NCI-H2171 treated with DMSO at 0.1 percent for 48 hours (cell line): Measurements from ENCODE around the gene NDUFS6.
"Not testable (repeated sequence)": the region's sequence is repeated elsewhere in the genome, so short reads cannot be mapped to it uniquely, and the experiment has no call there.

ENCODE experiments used
- DNase-seq: peaks from one replicate; lab custom pipeline; 2025; lab: John Stamatoyannopoulos, UW

Gene NDUFS6

DNA sequence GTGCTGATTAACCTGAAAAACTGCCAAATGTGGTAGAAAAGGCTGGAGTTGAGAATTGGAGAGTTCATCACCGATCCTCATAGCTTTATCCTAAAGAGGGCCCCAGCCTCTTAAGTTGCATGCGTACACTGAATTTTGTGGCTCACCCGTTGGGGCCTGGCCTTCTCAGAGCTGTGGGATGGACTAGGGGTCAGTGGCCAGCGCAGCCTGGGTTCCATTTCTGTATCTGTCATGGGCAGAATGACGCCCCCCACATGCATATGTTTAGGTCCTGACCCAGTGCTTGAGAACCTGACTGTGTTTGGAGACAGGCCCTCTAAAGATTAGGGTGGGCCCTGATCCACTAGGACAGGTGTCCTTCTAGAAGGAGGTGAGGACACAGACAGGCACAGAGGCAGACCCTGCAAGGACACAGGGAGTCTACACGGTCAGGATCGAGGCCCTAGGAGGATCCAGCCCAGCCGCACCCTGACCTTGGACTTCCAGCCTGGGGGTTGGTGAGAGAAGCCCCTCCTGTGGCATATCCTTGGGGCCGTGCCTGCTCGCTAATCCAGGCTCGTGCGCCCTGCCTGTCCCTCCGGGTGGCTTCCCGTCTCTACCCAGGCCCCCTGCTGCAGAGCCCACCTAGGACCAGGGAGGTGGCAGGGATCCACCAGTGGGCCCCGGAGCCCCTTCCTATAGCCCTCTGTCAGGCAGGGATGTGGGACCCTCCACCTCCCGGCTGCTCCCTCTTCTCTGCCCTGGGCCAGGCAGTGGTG is 32.2 kb downstream of the NDUFS6 start:
- no peak for DNase-seq

DNA sequence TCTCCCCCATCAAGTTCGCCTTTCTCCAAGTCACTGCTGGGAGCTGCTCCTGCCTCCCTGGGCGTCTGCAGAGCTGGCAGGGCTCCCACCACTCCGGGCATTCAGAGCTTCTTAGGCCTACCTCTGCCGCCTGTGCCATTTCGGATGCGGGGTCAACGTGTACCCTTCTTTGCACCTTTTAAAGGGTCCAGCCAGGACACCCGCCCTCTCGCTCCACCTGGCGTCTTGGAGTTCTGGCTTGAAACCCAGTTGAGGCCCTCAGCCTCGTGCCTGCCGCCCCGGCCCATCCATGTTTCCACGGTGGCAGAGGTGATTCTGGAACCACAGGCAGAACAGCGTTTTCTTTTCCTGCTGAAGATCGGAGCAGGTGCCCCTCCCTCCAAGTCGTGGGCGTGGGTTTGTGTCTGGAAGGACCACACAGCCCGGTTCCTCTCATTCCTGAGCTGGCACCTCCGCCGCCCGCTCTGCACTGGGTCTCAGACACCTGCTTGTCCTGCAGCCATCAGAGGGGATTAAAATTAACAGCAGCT is 32.9 kb downstream of the NDUFS6 start:
- no peak for DNase-seq

DNA sequence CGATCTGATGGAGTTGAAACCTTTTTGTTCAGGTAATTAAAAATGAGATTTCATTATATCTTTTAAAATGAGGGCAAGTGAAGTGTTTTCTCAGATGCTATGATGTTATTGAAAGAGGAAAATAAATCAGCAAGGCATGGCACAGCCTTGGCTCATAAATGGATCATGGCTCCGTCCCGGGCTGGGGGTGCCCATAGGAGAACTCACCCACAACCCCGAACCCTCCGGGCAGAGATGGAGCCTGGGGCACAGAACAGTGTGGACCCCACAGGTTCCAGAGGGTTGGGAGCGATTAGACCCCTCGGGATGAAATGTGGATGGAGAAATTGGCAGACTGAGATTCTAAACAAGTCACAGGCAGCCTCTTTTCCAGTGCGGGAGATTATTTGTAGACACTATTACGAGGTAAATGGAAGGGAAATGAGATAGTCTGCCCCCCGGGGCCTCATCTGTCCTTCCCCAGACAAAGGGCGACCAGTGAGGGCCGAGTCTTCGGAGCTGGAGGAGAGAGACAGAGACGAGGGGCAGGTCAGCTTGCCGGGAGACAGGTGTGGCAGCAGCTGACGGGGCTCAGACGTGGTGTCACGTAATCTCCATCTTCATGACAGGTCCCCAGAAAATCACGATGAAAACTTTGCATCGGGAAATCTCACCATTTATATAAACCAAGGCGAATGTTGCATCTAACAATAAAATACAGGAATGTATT is 33.7 kb downstream of the NDUFS6 start:
- no peak for DNase-seq

DNA sequence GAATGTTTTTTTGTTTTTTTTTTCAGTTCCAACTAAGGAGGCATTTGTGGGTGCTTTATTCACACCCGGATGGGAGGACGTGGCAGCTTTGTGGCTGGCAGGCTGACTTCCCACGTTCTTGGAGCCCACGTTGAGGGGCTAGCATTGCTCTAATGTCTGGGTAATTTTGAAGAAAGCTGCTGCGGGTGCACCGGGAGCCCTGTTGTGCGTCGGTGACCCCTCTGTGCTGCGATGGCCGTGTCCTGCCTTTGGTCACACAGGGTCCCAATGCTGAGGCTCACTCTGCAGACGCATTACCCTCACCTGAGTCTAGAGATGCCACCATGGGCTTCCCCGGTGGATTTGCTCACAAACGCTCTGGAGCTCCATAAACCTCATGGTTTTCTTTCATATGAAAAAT is 34.2 kb downstream of the NDUFS6 start:
- DNase-seq = no peak

DNA sequence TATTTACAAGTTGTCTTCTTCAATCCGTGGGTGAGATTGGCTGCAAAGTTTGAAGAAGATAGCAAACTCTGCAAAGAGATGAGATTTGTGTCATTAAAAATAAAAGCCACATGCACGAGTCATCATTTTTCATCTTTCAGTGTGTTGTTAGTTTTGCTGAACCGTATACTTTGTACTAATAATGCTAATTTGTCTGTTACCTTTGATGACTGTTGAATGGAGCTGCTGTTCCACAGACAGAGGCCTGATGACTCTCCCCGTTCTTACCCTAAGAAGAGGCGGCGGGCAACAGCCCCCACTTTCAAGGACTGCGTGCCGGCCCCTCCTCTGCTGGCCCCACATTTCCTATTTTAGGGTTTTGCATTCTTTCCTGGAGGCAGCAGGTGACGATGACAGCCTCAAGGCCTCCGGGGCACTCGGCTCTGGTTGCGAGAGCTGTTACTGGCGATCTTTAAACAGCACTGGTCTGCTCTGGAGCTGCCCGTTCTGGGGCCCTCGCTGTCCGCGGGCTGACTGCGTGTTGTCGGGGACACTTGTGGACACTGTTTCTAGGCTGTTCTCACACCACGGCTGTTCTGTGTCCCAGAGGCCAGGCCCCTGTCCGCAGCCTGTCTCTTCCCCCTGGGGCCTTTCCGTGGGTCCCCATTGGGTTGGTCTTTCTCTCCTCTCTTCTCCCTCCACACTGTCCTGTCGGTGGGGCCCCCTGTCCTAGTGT is 35.1 kb downstream of the NDUFS6 start:
- no peak for DNase-seq

DNA sequence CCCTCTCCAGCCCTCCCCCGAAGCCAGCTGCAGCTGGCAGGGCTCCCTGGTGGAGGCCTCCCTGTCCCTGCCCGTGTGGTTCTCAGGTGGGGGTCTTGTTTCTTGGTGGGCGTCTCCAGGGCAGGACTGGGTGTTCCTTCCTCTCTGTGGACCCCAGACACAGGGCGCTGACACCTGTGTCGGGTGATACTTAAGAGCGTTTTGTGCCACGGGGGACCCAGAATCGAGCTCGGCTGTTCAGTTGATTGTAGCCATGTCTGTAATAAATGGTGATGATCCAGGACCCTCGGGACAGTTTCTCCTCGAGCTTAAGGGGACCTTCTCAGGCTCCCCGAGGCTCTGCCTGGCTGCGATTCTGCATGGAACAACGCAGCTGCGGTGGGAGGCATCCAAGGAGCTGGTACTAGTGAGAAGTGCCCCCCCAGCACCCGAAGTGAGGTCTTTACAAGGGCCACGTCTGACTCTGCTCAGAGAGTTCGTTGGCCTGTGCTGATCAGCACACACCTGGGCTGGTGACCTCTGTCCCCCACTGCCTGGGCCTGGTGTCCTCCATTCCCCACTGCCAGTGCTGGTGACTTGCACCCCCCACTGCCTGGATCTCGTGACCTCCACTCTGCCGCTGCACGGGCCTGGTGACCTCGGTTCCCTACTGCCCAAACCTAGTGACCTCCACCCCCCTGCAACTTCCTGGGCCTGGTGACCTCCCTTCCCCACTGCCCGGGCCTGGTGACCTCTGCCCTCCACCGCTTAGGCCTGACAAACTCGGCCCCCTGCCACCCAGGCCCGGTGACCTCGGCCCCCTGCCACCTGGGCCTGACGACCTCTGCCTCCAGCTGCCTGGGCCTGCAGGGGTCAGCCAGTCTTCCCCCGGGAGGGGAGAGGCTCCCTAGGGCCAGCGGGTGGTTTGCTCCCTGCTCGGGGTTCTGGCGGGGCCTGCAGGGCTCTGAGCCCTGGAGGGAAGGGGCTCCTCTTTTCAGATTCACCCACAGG is 36.0 kb downstream of the NDUFS6 start:
- DNase-seq = no peak

DNA sequence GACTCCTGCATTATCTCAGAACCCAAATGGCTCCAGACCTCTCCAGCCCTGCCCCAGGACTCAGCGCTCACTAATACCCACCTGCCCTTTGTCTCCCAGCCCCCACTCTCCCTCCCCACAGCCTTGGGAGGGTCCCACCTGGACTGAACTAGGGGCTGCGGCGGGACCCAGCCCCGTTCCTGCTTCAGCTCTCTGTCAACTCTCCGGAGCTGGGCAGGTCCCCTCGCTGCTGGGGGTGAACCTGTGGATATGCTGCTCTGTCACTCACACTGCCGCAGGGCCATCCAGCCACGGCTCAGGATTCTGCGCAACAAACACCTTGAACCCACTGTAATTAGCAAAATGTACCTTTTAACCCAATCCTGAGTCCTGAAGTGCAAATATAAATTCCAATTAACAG is 36.8 kb downstream of the NDUFS6 start:
- DNase-seq = no peak

DNA sequence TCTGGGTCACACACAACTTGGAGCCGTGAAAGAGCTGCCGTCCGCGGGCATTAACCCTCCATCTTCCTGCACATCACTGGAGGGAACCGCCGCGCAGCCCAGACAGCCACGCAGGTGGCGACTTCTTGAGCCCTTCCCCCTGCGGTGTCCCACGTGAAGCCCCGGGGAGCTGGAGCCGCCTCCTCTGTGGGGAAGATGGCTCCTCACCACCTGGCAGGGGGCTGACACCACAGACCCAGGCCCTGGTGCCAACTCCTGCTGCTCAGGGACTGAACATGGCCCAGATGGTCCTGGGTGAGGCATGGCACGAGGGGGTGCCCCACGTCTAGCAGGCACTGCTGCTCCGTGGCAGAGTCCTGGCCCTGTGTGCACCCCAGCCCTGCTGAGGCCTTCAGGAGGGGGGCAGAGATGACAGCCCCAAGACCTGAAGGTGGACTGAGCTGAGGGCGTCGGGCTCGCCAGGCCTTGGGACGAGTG is 38.9 kb downstream of the NDUFS6 start:
- DNase-seq = no peak

DNA sequence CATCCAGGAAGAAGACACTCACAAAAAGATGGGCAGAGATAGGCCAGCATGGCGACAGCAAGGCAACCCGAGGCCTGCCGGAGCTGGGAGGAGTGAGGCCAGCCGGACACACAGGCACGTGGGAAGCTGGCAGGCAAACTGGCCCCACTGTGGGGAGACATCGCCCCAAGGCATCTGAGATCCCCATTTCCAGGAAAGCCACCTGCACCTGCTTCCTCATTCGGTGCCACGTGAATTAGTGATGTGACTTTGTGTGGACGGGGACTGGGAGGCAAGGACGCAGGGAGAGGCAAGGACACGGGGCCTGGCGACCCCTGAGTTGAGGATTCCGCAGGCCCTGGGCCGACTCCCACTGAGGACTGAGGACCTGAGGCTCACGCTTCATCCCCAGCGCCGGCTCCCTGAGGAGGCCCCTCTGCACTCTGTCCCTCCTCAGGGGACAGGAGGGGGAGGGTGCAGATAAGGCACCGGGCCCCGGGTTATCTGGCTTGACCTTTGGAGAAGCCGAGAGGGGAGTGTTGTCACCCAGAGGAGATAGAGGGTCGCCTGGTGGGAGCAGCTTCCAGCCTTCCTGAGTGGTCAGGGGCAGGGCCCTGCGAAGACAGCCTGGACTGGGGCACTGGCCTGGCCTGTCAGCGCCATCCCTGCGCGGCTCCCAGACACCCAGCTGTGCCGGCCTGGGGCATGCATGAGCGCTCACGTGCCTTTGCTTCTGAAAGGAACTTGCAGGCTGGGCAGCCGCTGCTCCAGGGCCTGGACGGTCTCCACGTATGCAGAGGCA is 39.7 kb downstream of the NDUFS6 start:
- DNase-seq = no peak

DNA sequence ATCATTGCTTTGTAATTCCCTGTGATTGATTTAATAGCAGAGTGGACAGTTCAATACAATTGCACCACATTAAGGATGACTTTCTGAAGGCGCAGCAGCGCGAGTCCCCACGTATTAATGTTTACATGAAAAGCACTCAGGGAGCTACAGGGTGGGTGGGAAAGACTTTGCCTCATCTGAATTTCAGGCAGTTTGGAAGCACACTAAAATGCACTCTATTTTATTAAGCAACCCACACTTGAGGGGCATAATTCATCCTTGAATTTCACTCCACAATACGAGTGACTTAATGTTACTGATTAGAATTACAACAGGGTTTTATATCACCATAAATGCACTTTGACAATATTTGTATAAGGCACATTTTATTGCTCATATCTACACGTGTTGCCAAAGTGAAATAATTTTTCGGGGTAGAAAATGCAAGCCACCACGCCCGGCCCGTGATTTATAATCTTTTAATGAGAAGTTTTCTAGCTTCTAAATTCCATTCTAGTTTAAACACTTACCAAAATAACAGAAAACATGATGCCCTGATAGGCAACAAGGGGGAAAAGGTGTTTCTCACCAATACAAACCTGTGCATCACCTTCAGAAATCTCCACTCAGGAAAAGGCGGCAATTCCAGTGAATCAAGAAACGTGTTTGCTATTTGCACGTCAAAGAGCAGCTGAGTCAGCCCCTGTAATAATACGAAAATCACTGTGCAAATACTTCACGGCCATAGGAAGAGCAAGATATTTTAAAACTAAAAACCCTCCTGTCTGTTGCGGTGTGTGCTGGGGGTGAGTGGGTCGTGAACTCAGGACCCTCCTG is 41.0 kb downstream of the NDUFS6 start:
- DNase-seq = no peak

DNA sequence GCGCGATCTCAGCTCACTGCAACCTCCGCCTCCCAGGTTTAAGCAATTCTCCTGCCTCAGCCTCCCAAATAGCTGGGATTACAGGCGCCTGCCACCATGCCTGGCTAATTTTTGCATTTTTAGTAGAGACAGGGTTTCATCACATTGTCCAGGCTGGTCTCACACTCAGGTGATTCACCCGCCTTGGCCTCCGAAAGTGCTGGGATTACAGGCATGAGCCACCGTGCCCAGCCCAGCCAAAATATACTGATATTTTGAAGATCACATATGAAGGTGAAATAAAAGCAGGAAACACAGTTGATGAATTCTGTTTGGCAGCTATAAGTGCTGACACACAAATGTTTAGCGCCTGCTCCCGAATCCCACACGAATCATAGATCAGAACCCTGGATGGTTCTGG is 42.6 kb downstream of the NDUFS6 start:
- not testable (repeated sequence) for DNase-seq

DNA sequence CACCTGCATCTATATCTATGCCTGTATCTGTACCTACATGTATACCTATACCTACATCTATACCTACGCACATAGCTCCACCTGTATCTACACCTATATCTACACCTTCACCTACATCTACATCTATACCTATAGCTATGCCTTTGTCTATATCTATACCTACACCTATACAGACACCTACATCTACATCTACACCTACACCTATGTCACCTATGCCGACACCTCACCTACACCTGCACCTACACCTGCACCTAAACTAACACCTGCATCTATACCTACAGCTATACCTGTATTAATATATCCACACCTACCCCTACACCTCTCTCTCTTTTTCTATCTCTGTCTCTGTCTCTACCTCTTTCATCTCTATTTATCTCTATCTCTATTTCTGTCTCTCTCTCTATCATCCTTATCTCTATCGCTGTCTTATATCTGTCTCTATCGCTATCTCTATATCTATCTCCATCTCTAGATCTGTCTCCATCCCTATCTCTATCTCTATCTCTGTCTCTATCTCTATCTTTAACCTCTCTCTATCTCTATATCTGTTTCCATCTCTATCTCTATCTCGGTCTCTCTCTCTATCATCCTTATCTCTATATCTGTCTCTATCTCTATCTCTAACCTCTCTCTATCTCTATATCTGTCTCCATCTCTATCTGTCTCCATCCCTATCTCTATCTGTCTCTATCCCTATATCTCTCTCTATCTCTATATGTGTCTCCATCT is 43.7 kb downstream of the NDUFS6 start:
- no peak for DNase-seq

DNA sequence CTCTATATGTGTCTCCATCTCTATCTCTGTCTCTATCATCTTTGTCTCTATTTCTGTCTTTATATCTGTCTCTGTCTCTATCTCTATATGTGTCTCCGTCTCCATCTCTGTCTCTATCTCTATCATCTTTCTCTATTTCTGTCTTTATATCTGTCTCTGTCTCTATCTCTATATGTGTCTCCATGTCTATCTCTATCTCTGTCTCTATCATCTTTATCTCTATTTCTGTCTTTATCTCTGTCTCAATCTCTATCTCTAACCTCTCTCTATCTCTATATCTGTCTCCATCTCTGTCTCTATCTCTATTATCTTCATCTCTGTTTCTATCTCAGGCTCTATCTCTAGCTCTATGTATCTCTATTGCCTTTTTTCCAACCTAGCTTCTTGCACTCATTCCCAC is 44.5 kb downstream of the NDUFS6 start:
- DNase-seq = no peak

DNA sequence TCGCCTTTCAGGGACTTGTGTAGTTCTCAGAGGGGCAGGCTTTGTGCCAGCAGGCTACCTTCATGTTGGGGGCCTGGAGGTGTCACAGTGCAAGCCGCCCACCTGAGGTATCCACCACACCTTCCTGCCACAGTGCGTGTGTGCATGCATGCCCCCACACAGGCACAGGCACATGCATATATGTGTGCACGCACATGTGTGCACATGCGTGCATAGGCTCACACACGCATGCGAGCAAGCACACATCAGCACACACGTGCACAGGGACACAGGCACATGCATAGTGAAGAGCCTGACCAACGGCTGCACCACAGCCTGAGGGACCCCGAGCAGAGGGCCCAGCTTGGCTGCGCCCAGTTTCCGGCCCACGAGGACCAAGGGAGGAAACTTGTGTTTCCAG is 45.4 kb downstream of the NDUFS6 start:
- no peak for DNase-seq

DNA sequence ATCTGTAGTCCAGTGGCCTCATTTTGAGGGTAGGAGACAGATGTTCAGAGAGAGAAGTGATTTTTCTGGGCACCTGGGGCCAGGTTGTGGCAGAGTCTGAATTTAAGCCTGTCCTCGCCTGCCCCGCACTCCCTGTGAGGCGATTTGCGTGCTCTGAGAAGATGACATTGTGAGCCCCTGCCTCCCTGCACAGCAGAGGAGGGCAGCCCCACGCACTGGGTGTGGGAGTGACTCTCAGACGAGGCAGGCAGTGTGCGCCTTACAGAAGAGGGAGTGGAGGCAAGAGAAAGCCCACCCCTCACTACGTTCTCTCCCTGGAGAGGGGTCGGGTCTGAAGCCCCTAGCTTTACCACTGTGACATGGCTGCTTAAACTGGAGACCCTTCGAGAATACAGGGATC is 45.8 kb downstream of the NDUFS6 start:
- DNase-seq = no peak

DNA sequence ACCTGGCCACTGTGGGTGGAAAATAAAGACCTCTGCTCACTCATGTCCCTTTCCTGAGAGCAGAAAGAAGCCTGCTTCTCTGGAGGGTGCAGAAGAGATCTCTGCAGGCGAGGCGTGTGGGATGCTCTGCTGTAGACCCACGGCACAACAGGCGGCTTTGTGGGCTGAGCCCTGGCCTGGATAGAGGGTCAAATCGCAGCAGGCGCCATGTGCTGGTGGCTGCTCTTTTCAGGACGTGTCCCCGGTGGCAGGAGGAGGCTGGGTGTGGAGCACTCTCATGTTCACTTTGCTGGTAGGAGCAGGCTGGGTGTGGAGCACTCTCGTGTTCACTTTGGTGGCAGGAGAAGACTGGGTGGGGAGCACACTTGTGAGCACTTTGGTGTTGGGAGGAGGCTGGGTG is 46.4 kb downstream of the NDUFS6 start:
- DNase-seq = no peak

DNA sequence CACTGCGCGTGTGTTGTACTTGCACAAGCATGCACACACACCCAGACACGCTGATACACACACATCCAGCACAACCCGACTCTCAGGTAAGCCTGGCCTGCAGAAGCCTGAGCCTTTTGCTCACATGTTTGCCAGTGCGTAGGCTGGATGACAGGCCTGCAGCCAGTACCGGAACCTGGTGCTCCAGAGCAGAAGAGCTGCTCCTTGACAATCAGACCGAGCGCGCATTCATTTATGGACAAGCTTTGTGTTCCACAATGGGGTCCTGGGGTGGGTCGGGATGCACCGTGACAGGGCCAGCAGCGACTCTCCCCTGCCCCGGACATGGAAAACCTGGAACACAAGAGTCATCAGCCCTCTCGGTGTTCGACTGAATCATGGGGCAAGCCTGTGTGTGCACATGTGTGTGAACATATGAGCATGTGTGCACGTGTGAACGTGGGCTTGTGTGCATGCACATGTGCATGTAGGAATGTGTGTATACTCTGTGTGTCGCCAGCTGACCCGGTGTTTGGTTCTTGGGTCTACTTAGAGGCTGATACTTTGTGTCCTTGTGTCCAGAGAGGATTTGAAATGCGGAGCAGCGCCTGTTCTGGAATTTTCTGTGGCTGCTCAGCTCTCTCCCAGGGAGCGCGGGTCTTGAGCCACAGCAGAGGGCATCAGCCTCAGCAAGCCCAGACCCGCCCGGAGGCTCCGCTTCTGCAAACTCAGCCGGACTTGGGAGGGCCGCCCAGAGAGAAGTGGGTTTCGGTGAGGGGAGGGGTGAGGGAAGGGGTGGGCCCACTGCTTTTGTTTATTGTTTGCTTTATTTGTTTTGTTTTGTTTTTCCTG is 49.3 kb downstream of the NDUFS6 start:
- no peak for DNase-seq

DNA sequence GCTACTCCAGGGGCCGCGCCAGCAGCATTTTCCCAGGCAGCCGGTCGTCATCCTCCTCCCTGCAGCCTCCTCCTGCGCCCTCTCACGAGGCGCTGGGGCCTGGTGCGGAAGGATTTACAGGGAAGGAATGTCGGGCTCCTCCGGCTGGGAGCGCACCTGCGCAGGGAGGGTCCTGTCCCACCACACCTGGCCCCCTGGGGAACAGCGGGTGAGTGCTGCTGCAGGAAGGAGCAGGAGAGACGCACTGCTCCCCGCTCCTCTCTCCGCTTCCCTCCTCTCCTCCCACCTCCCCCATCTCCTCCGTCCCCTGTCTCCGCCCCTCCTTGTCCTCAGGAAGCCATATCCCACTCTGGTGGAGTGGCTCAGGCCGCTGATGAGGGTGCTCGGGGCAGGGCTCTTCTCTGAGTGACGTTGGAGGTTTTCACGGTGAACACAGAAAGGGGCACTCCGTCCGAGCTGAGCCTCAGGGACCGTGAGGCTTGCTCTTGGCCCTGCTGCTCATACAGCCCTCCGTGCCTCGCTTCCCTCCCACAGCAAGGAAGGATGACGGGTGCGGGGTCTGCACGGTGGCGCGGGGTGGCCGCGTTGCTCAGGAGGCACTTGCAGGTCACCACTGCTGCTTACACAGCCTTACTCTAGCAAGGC is 50.2 kb downstream of the NDUFS6 start:
- no peak for DNase-seq
